ENCODE data around the gene MARCHF9. TPM values are rescaled to one million over a fixed set of nuclear protein-coding genes. Genes with fewer than 3 reads are reported as not detected.

Gene MARCHF9
- total RNA-seq, 1 donor from 2014 or later, result 19.2 TPM

GRCh38 chr12:57781801-57782200 is 26.9 kb downstream of the MARCHF9 start:
- H3K4me3 Mint-ChIP-seq (ENCODE audit: unreplicated experiment), result no peak overlapping the region
- H3K27ac Mint-ChIP-seq (ENCODE audit: unreplicated experiment), result no peak overlapping the region

GRCh38 chr12:57782243-57782607 is 27.3 kb downstream of the MARCHF9 start:
- Mint-ChIP-seq H3K9me3 (ENCODE audit: unreplicated experiment) (no peaks in the 10 kb centered on the region), H3K4me3 (ENCODE audit: unreplicated experiment) (peak overlapping the region; percentile 97), H3K27ac (ENCODE audit: unreplicated experiment) (no peak overlapping the region), H3K4me1 (ENCODE audit: unreplicated experiment) (peaks cover 12% of the 10 kb centered on the region), H3K36me3 (ENCODE audit: unreplicated experiment) (peaks cover 8% of the 10 kb centered on the region), H3K27me3 (ENCODE audit: unreplicated experiment) (no peaks in the 10 kb centered on the region)
- DNase-seq (ENCODE audit: extremely low spot score, unreplicated experiment), result no peak
- no peak for TF ChIP-seq CTCF (IDR thresholded peaks at IDR 0.05)

More at GRCh38 chr12:57781801-57782200, 26.9 kb downstream of the MARCHF9 start:
- DNase-seq (ENCODE audit: extremely low spot score, unreplicated experiment), result no peak
- Mint-ChIP-seq H3K36me3 (ENCODE audit: unreplicated experiment) (peaks cover 9% of the 10 kb centered on the region), H3K4me1 (ENCODE audit: unreplicated experiment) (peaks cover 12% of the 10 kb centered on the region), H3K9me3 (ENCODE audit: unreplicated experiment) (no peaks in the 10 kb centered on the region), H3K27me3 (ENCODE audit: unreplicated experiment) (no peaks in the 10 kb centered on the region)
- no peak for TF ChIP-seq CTCF (IDR thresholded peaks at IDR 0.05)

GRCh38 chr12:57782608-57783465 is 27.9 kb downstream of the MARCHF9 start, which contains the start of gene TSFM:
TSS of gene TSFM (plus strand) at chr12:57782787. CDS start at chr12:57782802, 15 bp downstream.
- peaks cover 12% of the 10 kb centered on the region for H3K4me1 Mint-ChIP-seq (ENCODE audit: unreplicated experiment)
- peak within 1 kb of the TSS; percentile 97 for H3K4me3 Mint-ChIP-seq (ENCODE audit: unreplicated experiment)
- no peaks in the 10 kb centered on the region for H3K27me3 Mint-ChIP-seq (ENCODE audit: unreplicated experiment)
- peak; percentile 97 for DNase-seq (ENCODE audit: extremely low spot score, unreplicated experiment)
- peak; percentile 94 for TF ChIP-seq CTCF (IDR thresholded peaks at IDR 0.05)
- peaks cover 7% of the 10 kb centered on the region for H3K36me3 Mint-ChIP-seq (ENCODE audit: unreplicated experiment)
- no peaks in the 10 kb centered on the region for H3K9me3 Mint-ChIP-seq (ENCODE audit: unreplicated experiment)
- H3K27ac Mint-ChIP-seq (ENCODE audit: unreplicated experiment), result peak within 1 kb of the TSS; percentile 90

GRCh38 chr12:57783466-57783801 is 28.5 kb downstream of the MARCHF9 start:
- peak overlapping the region; percentile 97 for H3K4me3 Mint-ChIP-seq (ENCODE audit: unreplicated experiment)
- peak overlapping the region; percentile 90 for H3K27ac Mint-ChIP-seq (ENCODE audit: unreplicated experiment)
- H3K27me3 Mint-ChIP-seq (ENCODE audit: unreplicated experiment), result no peaks in the 10 kb centered on the region

More at GRCh38 chr12:57783466-57783801, 28.5 kb downstream of the MARCHF9 start:
- no peak for TF ChIP-seq CTCF (IDR thresholded peaks at IDR 0.05)
- H3K9me3 Mint-ChIP-seq (ENCODE audit: unreplicated experiment), result no peaks in the 10 kb centered on the region
- DNase-seq (ENCODE audit: extremely low spot score, unreplicated experiment), result no peak
- peaks cover 11% of the 10 kb centered on the region for H3K36me3 Mint-ChIP-seq (ENCODE audit: unreplicated experiment)
- H3K4me1 Mint-ChIP-seq (ENCODE audit: unreplicated experiment), result peaks cover 12% of the 10 kb centered on the region
